H1 (cell line): ENCODE measurements around the gene RNU6-9. TPM values are rescaled to one million over a fixed set of nuclear protein-coding genes. Genes with fewer than 3 reads are reported as not detected.

ENCODE experiments used
- USF2 ChIP-seq: IDR thresholded peaks from 2 replicates; pipeline ENCODE4 v1.6.1; 2011; ENCODE audit warnings: low read length, improper control_type of control experiment
- polyA plus RNA-seq, 7 experiments: library from polyadenylated mRNA; depleted of rRNA in 3 of 7; stranded (reverse) in 5 of 7; unstranded in 2 of 7; fragments of >200 nt in 5 of 7; fragments of 200-250 nt in 2 of 7; gene quantifications; 1 replicate in 5 of 7; 2 replicates in 1 of 7; 4 replicates in 1 of 7; pipeline versions ENCODE4 v1.2.1 to v1.2.3, GENCODE V29; 2011 to 2013; ENCODE audit warnings: missing spikeins in 2 of 7, mixed read lengths in 2 of 7
- total RNA-seq: library from RNA; stranded (reverse); fragmentation: NEBNext Ultra II Directional; extraction: Animal tissue kit (Norgen Biotek cat#: 25700); gene quantifications from 2 replicates; pipeline ENCODE4 v1.2.1, GENCODE V29; 2021

RNU6-9 gene
- total and polyA plus RNA-seq, 2 of the 8 experiments (the other 6 are each of a cell fraction or from before 2014, with no cell fraction given), result not detected

GRCh38 chr19:911197-912033 is 18.1 kb downstream of the RNU6-9 start (continued):
- TF ChIP-seq USF2, result 0 out of 2 replicates have a peak, but pooled peaks have one; percentile 30
- TF ChIP-seq, all 59 proteins: peak for 5
